Measurements from ENCODE around the gene ME2. TPM values are rescaled to one million over a fixed set of nuclear protein-coding genes. Genes with fewer than 3 reads are reported as not detected.
A peak's percentile ranks its signal among the peaks of the same experiment; 100 is the strongest.

ME2 gene
- total and polyA plus RNA-seq, 12 donors: 21.7 to 104 (median 72.5) TPM

DNA sequence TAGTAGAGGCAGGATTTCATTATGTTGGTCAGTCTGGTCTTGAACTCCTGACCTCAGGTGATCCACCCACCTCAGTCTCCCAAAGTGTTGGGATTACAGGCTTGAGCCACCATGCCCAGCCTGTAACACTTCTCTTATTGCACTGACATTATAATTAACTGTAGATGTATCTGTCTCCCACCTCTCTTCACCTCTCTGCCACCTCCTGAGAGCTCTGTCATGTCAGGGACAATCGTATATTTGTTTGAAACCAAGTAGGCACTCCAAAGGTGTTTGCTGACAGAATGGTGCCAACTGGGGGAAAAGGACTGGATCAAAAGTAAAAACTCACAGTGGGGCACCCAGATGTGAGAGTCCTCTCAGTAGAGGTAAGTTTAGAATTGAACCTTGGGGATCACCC, 17.3 kb upstream of the ME2 start:
- H3K9me3 ChIP-seq: no peaks in the 10 kb centered on the region
- intact Hi-C loops (cut with DNase I): loop anchor here in 1 of 10 donors (5.0 kb wide), 1 partner anchor 34 kb away; no protein-coding TSS in a partner anchor
- ATAC-seq: no peak
- no peak overlapping the region for H3K4me3 ChIP-seq
- WGBS, 2 donors: 48 to 58% methylated on average over 1 of the region's 1 CpG
- no peaks in the 10 kb centered on the region for H3K36me3 ChIP-seq
- peaks cover 0 to 40% (median 0%) of the 10 kb centered on the region in 9 donors for H3K4me1 ChIP-seq
- no peak for DNase-seq
- peak overlapping the region in 1 of 10 donors; percentile 81 for H3K27ac ChIP-seq
- H3K27me3 ChIP-seq: no peaks in the 10 kb centered on the region
- TF ChIP-seq CTCF (IDR thresholded peaks at IDR 0.05): no peak

GRCh38 chr18:50862401-50862800, 16.5 kb upstream of the ME2 start:
- peak in 4 of 8 donors; percentile 42 to 52 (median 46) for ATAC-seq
- Histone ChIP-seq H3K4me3 (no peak overlapping the region), H3K36me3 (no peaks in the 10 kb centered on the region), H3K27me3 (no peaks in the 10 kb centered on the region), H3K4me1 (peaks cover 0 to 32% (median 0%) of the 10 kb centered on the region in 9 donors), H3K9me3 (no peaks in the 10 kb centered on the region), H3K27ac (peak overlapping the region in 1 of 10 donors; percentile 81)
- DNase-seq: no peak
- 75 to 80% methylated on average over 2 of the region's 2 CpGs for WGBS, 2 donors
- TF ChIP-seq CTCF (IDR thresholded peaks at IDR 0.05): no peak
- intact Hi-C loops (cut with DNase I): loop anchor here in 1 of 10 donors (5.0 kb wide), 1 partner anchor 35 kb away; no protein-coding TSS in a partner anchor

DNA sequence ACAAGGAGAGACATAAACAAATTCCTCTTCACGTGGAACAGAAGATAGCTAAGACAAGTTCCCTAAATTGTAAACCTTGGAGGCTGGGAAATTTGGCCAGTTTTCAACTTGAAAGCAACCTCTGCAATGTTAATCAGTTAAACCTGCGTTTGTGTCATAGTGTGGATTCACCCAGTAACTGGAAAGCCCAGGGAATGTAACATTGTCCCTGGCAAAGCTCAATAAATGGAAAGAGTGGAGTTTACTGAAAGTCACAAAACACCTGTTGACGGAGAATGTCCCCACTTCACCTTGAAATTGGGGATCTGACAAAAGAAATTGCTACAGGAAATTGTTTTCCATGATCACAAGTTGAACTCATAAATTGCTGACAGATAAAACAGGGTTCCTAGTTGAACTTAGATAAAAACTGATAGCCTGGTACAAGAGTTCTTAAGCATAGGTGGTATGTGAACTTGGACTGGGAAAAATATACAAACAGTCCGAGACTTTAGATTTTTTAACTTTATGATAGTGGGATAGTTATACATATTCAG, 15.0 kb upstream of the ME2 start:
- Histone ChIP-seq H3K4me3 (no peak overlapping the region), H3K27ac (no peak overlapping the region), H3K36me3 (no peaks in the 10 kb centered on the region), H3K9me3 (no peaks in the 10 kb centered on the region), H3K27me3 (no peaks in the 10 kb centered on the region), H3K4me1 (peaks cover 0 to 23% (median 0%) of the 10 kb centered on the region in 9 donors)
- ATAC-seq (no peak), DNase-seq (no peak)
- intact Hi-C loops (cut with DNase I): loop anchor here in 1 of 10 donors (5.0 kb wide), 1 partner anchor 37 kb away; no protein-coding TSS in a partner anchor
- TF ChIP-seq CTCF (IDR thresholded peaks at IDR 0.05): no peak
- WGBS, 2 donors: 45 to 48% methylated on average over 4 of the region's 4 CpGs

DNA sequence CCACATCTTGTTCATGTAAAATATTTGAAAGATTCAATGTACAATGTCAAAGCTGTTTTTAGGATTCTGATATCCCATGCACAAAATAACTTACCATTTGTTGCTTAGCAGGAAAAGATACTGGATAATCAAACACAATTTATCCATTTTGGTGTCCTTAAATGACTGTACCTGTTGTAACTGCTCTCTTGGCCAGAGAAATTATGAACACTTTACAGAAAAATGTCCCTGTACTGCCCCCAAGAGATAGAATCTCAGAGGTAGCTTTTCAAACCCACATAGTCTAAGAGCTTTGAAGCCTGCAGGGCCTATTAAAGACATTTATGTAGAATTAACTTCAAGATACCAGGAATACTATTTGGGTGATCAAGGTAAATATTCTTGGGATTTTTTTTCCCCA, 12.2 kb upstream of the ME2 start:
- TF ChIP-seq CTCF (IDR thresholded peaks at IDR 0.05): peak in 6 of 9 donors; percentile 27 to 44 (median 38)
- DNase-seq (no peak), ATAC-seq (peak in 6 of 8 donors; percentile 17 to 90 (median 58))
- Histone ChIP-seq H3K4me3 (no peak overlapping the region), H3K9me3 (no peaks in the 10 kb centered on the region), H3K27ac (no peak overlapping the region), H3K36me3 (no peaks in the 10 kb centered on the region), H3K4me1 (peaks cover 0 to 18% (median 0%) of the 10 kb centered on the region in 9 donors), H3K27me3 (no peaks in the 10 kb centered on the region)
- intact Hi-C loops (cut with DNase I): loop anchor here in 6 of 10 donors (1.0 to 5.0 kb wide), 4 partner anchors 44 to 359 kb away; partner anchors contain the start of gene MRO (in 6 of the 6)

All from heart right ventricle (tissue), 16 donors.